PC-9 (cell line): ENCODE results near the gene POLD2. TPM values are rescaled to one million over a fixed set of nuclear protein-coding genes. Genes with fewer than 3 reads are reported as not detected.

ENCODE experiments used
- BruUV-seq: library from RNA; stranded (reverse); fragments of 400-500 nt; replicated peaks from 2 replicates; lab custom pipeline; 2021; lab: Mats Ljungman, UMichigan
- CTCF ChIA-PET: fragments of 300-600 bp; sonication (Branson Sonifier 250); formaldehyde crosslinking; loops from one replicate; lab custom pipeline; 2022; ENCODE audit warnings: antibody characterized with exemption; lab: Charles Lee
- POLR2A ChIA-PET: fragments of 300-600 bp; sonication (Branson Sonifier 250); formaldehyde crosslinking; loops from one replicate; lab custom pipeline; 2022; ENCODE audit warnings: antibody characterized with exemption; ENCODE audit not compliant: unreplicated experiment; lab: Charles Lee
- DNase-seq, 2 experiments: peaks; one replicate each; pipeline versions ENCODE4 v3.0.0 to v3.0.0-alpha.2; 2015 to 2022; ENCODE audit warnings: mixed read lengths in 1 of 2
- H2AFZ ChIP-seq: fragments of 200-600 bp; sonication (generic); 2 replicates; pipeline ENCODE4 v1.8.1; 2017; ENCODE audit warnings: antibody characterized with exemption
- H3F3A ChIP-seq: fragments of 200-600 bp; sonication (generic); 2 replicates; pipeline ENCODE4 v1.8.1; 2017; ENCODE audit warnings: antibody characterized with exemption, mild to moderate bottlenecking, low read depth; ENCODE audit not compliant: insufficient read depth
- H3K27ac ChIP-seq: fragments of 200-600 bp; sonication (generic); 2 replicates; pipeline ENCODE4 v1.6.1; 2016; ENCODE audit warnings: mixed run types
- H3K27me3 ChIP-seq: fragments of 200-600 bp; sonication (generic); 2 replicates; pipeline ENCODE4 v1.6.1; 2016; ENCODE audit warnings: low read depth, mixed run types; ENCODE audit not compliant: insufficient read depth
- H3K36me3 ChIP-seq: fragments of 200-600 bp; sonication (generic); 2 replicates; pipeline ENCODE4 v1.6.1; 2016; ENCODE audit warnings: low read depth, mixed run types
- H3K4me1 ChIP-seq: fragments of 200-600 bp; sonication (generic); replicated peaks from 2 replicates; pipeline ENCODE4 v1.6.1; 2016; ENCODE audit warnings: mixed run types; ENCODE audit not compliant: insufficient read depth
- H3K4me2 ChIP-seq: fragments of 200-600 bp; sonication (generic); 2 replicates; pipeline ENCODE4 v1.6.1; 2017; ENCODE audit warnings: mixed run types
- H3K4me3 ChIP-seq: fragments of 200-600 bp; sonication (generic); 2 replicates; pipeline ENCODE4 v1.6.1; 2016; ENCODE audit warnings: mixed run types
- H3K79me2 ChIP-seq: fragments of 200-600 bp; sonication (generic); 2 replicates; pipeline ENCODE4 v1.6.1; 2017; ENCODE audit warnings: low read depth, mixed run types
- H3K9me2 ChIP-seq: fragments of 200-600 bp; sonication (generic); 2 replicates; pipeline ENCODE4 v1.8.1; 2017; ENCODE audit warnings: mild to moderate bottlenecking; ENCODE audit not compliant: insufficient read depth
- H3K9me3 ChIP-seq: fragments of 200-600 bp; sonication (generic); 2 replicates; pipeline ENCODE4 v1.8.1; 2016; ENCODE audit warnings: low read depth; ENCODE audit not compliant: insufficient read depth
- H4K20me1 ChIP-seq: fragments of 200-600 bp; sonication (generic); 2 replicates; pipeline ENCODE4 v1.8.1; 2017; ENCODE audit not compliant: insufficient read depth
- CTCF ChIP-seq: fragments of 200-600 bp; sonication (generic); conservative IDR thresholded peaks from 2 replicates; pipeline ENCODE4 v1.6.1; 2017; ENCODE audit warnings: mixed run types, antibody characterized with exemption, mild to moderate bottlenecking, moderate library complexity
- EZH2 ChIP-seq: fragments of 200-600 bp; sonication (generic); IDR thresholded peaks from 2 replicates; pipeline ENCODE4 v1.8.0; 2017; ENCODE audit warnings: antibody characterized with exemption, low read depth
- intact Hi-C: fragments of 100-400 bp; cut with micrococcal nuclease; formaldehyde crosslinking; loops from one replicate; pipeline ENCODE4 v1.10.0; 2022; ENCODE audit not compliant: unreplicated experiment
- total RNA-seq: library from RNA; stranded (reverse); gene quantifications from 2 replicates; pipeline ENCODE4 v1.2.3, GENCODE V29; 2021

POLD2 gene
- total RNA-seq, 1 experiment from 2014 or later: 249 TPM

GRCh38 chr7:44138698-44139097 lies 15.3 kb upstream of the POLD2 start:
- H3K4me3 ChIP-seq: no peak overlapping the region
- H3K4me2 ChIP-seq: no peak overlapping the region
- BruUV-seq: no TSS peak
- H3K9me2 ChIP-seq: no peaks in the 10 kb centered on the region
- DNase-seq: no peak
- no peaks in the 10 kb centered on the region for H3K79me2 ChIP-seq
- H3K27me3 ChIP-seq: no peaks in the 10 kb centered on the region
- H3K9me3 ChIP-seq: no peaks in the 10 kb centered on the region
- H3F3A ChIP-seq: peaks cover 13% of the 10 kb centered on the region
- CTCF ChIA-PET: no interaction called here
- intact Hi-C loops: no loop called here
- no peak overlapping the region for H3K27ac ChIP-seq
- POLR2A ChIA-PET: no interaction called here
- H3K36me3 ChIP-seq: no peaks in the 10 kb centered on the region
- no peaks in the 10 kb centered on the region for H3K4me1 ChIP-seq
- no peak overlapping the region for H2AFZ ChIP-seq
- no peak for TF ChIP-seq EZH2
- no peak for TF ChIP-seq CTCF
- no peaks in the 10 kb centered on the region for H4K20me1 ChIP-seq

GRCh38 chr7:44136731-44137130 lies 13.4 kb upstream of the POLD2 start:
- no peak overlapping the region for H3K27ac ChIP-seq
- H3K36me3 ChIP-seq: no peaks in the 10 kb centered on the region
- peaks cover 8% of the 10 kb centered on the region; the same call in 1 of the 2 replicates for H3F3A ChIP-seq
- ChIA-PET CTCF (no interaction called here), POLR2A (interaction anchor here (0.6 kb wide), 1 partner anchor 92 kb away, joined by 5 read pairs; the partner anchor contains the start of gene DBNL)
- H3K4me3 ChIP-seq: no peak overlapping the region
- no TSS peak for BruUV-seq
- TF ChIP-seq EZH2 (no peak), CTCF (no peak)
- intact Hi-C loops: no loop called here
- H3K4me2 ChIP-seq: no peak overlapping the region
- H2AFZ ChIP-seq: no peak overlapping the region
- H4K20me1 ChIP-seq: no peaks in the 10 kb centered on the region
- no peaks in the 10 kb centered on the region for H3K4me1 ChIP-seq
- no peaks in the 10 kb centered on the region for H3K9me3 ChIP-seq
- DNase-seq: no peak
- H3K9me2 ChIP-seq: no peaks in the 10 kb centered on the region
- H3K27me3 ChIP-seq: no peaks in the 10 kb centered on the region
- no peaks in the 10 kb centered on the region for H3K79me2 ChIP-seq

- ChIA-PET CTCF (no interaction called here), POLR2A (interaction anchor here (0.6 to 0.7 kb wide), 2 partner anchors 125 to 224 kb away, joined by 4 to 8 read pairs; no protein-coding TSS in a partner anchor)
- H2AFZ ChIP-seq: no peak overlapping the region
- H4K20me1 ChIP-seq: no peaks in the 10 kb centered on the region
- H3F3A ChIP-seq: peaks cover 8% of the 10 kb centered on the region; the same call in 1 of the 2 replicates
- no peaks in the 10 kb centered on the region for H3K27me3 ChIP-seq
- intact Hi-C loops: loop anchor here (5.0 kb wide), 1 partner anchor 47 kb away; no protein-coding TSS in a partner anchor
- H3K79me2 ChIP-seq: no peaks in the 10 kb centered on the region
- BruUV-seq: no TSS peak
- H3K4me2 ChIP-seq: no peak overlapping the region
- DNase-seq: peak in 1 of 2 experiments; percentile 53
- no peaks in the 10 kb centered on the region for H3K36me3 ChIP-seq
- H3K27ac ChIP-seq: no peak overlapping the region
- H3K4me1 ChIP-seq: peaks cover 5% of the 10 kb centered on the region
- no peak overlapping the region for H3K4me3 ChIP-seq
- H3K9me2 ChIP-seq: no peaks in the 10 kb centered on the region
- H3K9me3 ChIP-seq: no peaks in the 10 kb centered on the region
- TF ChIP-seq CTCF: no peak
- TF ChIP-seq EZH2: no peak
Observed at GRCh38 chr7:44134943-44135628, 11.7 kb upstream of the POLD2 start.
